ENCODE measurements around the gene ANKRD63. TPM values are rescaled to one million over a fixed set of nuclear protein-coding genes. Genes with fewer than 3 reads are reported as not detected.

Gene ANKRD63
- total RNA-seq, 4 donors from 2014 or later: not detected

DNA sequence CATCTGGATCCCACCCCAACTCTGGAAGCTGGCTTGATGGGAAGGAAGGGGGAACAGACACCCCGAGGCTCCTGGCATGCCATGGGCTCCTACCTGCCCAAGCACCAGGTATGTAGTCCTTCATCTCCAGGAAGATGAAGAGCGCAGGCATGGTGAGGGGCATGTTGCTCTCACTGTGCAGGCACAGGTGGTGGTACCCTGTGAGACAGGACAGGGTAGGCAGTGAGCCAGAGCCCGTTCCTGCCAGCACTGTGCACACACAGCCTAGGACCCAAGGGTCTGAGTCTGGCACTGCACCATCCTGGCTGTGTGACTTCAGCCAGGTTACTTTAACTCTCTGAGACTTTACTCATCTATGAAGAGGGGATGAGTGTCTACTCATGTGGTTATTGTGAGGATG, 9.4 kb upstream of the ANKRD63 start:
- WGBS, 2 donors: 88 to 91% methylated on average over 3 of the region's 3 CpGs
- TF ChIP-seq POLR2A (IDR thresholded peaks at IDR 0.05): no peak
- TF ChIP-seq, protein P1, sequence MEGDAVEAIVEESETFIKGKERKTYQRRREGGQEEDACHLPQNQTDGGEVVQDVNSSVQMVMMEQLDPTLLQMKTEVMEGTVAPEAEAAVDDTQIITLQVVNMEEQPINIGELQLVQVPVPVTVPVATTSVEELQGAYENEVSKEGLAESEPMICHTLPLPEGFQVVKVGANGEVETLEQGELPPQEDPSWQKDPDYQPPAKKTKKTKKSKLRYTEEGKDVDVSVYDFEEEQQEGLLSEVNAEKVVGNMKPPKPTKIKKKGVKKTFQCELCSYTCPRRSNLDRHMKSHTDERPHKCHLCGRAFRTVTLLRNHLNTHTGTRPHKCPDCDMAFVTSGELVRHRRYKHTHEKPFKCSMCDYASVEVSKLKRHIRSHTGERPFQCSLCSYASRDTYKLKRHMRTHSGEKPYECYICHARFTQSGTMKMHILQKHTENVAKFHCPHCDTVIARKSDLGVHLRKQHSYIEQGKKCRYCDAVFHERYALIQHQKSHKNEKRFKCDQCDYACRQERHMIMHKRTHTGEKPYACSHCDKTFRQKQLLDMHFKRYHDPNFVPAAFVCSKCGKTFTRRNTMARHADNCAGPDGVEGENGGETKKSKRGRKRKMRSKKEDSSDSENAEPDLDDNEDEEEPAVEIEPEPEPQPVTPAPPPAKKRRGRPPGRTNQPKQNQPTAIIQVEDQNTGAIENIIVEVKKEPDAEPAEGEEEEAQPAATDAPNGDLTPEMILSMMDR (IDR thresholded peaks at IDR 0.05): no peak

DNA sequence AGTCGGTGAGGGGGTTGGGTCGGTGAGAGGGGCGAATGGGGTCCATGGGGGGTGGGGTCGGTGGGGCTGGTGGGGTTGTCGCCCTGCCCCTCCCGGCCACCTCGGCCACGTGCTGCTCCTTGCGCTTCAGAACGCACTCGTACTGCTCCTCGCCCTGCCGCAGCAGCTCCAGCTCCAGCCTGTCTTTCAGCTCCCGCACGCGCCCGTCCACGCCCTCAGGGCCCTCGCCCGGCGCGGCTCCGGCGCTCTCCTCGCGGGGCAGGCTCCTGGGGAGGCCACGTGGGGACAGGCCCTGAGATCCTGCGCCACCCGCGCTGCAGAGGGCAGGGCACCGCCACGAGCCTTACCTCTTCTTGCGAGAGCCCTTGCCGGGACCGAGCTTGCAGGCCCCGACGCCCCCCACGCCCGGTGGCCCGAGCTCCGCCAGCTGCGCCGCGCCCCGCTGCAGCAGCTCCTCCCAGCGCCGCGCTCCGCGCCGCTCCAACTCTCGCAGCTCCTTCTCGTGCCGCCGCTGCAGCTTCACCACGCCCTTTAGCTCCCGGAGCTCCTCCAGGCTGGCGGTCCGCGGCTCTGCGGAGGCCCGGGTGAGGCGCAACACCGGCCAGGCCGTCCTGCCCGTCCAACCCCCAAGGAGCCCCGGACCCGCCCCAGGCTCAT, 8.2 kb upstream of the ANKRD63 start:
- no peak overlapping the region for H3K4me3 ChIP-seq (ENCODE audit: low read depth, poor library complexity, severe bottlenecking)
- DNase-seq (ENCODE audit: low spot score in 2 of 2): no peak
- intact Hi-C loops (cut with DNase I; ENCODE audit: low total_unique reads): no loop called here
- TF ChIP-seq, protein P1 (IDR thresholded peaks at IDR 0.05): no peak
- no peak for TF ChIP-seq POLR2A (IDR thresholded peaks at IDR 0.05)
- WGBS, 2 donors: 26 to 34% methylated on average over 48 to 62 of the region's 68 CpGs

More for the DNA sequence above, 9.4 kb upstream of the ANKRD63 start:
- no peak overlapping the region for H3K4me3 ChIP-seq (ENCODE audit: low read depth, poor library complexity, severe bottlenecking)
- DNase-seq (ENCODE audit: low spot score in 2 of 2): no peak
- intact Hi-C loops (cut with DNase I; ENCODE audit: low total_unique reads): no loop called here

DNA sequence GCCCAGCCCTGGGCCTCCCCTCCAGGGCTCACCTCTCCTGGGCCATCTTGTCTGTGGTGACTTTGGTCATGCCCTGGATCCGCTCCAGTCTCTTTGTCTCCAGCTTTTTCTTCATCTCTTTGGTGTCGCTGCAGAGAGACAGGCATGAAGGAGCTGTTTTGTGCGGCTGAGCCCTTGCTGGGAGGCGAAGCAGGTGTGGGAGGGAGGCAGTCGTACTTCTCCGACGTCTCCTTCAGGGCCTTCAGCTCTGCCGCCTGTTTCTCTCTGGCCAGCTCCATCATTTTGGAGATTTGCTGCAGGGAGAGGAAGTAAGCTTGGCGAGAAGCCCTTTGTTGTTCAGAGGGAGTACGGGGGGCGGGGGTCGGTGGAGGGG, 7.7 kb upstream of the ANKRD63 start:
- TF ChIP-seq, protein P1 (IDR thresholded peaks at IDR 0.05): no peak
- TF ChIP-seq POLR2A (IDR thresholded peaks at IDR 0.05): no peak
- intact Hi-C loops (cut with DNase I; ENCODE audit: low total_unique reads): no loop called here
- no peak overlapping the region for H3K4me3 ChIP-seq (ENCODE audit: low read depth, poor library complexity, severe bottlenecking)
- DNase-seq (ENCODE audit: low spot score in 2 of 2): no peak
- 30 to 44% methylated on average over 10 to 11 of the region's 12 CpGs for WGBS, 2 donors

DNA sequence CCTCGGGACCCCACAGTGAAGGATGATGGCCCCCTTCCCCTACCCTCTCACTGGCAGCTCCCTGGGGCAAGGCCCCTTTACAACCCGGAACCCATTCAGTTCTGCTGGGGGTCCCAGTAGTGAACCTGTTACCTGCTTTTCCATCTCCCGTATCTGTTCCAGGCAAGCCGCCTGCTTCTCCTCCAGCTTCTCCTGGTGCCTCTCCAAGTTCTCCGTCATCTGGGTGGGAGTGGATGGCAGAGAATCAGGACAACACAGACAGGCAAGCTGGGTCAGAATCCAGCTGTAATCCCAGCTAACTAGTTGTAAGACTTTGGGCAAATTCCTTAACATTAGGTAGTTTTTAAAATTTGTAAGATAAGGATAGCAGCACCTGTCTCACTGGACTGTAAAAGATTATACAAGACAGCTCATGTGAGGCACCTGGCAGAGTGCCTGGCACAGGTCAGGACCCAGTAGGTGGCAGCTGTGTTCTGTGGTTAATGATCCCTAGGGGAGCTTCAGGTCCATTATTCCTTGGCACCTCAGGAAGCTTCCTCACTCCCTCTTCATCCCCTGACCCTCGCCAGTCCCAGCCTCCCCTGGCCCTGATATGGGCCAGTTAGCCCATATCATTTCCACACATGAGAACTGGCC, 6.4 kb upstream of the ANKRD63 start:
- no peak overlapping the region for H3K4me3 ChIP-seq (ENCODE audit: low read depth, poor library complexity, severe bottlenecking)
- TF ChIP-seq, protein P1 (IDR thresholded peaks at IDR 0.05): no peak
- no peak for TF ChIP-seq POLR2A (IDR thresholded peaks at IDR 0.05)
- WGBS, 2 donors: 57 to 91% methylated on average over 6 of the region's 6 CpGs
- DNase-seq (ENCODE audit: low spot score in 2 of 2): no peak
- intact Hi-C loops (cut with DNase I; ENCODE audit: low total_unique reads): loop anchor here (10.0 kb wide), 1 partner anchor 76 kb away; no protein-coding TSS in a partner anchor

DNA sequence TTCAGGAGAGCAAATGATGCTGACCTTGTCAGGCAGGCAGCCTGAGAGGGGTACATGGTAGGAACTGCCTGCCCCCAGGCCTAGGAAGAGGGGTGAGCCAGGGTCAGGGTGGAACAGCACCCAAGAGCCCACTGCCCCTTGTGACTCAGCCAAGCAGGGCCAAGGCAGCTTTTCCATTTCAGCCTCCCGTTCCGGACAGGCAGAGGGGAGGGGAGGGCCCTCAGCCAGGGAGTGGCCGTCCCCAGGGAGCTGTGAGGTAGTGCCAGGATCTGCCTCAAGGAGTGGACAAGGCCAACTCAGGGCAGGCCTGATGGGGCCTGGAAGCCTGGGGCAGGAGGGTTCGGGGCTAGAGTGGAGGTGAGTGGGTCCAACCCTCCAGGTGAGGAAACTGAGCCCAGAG, 5.1 kb upstream of the ANKRD63 start:
- no peak overlapping the region for H3K4me3 ChIP-seq (ENCODE audit: low read depth, poor library complexity, severe bottlenecking)
- intact Hi-C loops (cut with DNase I; ENCODE audit: low total_unique reads): loop anchor here (10.0 kb wide), 1 partner anchor 77 kb away; no protein-coding TSS in a partner anchor
- WGBS, 2 donors: 73 to 74% methylated on average over 4 of the region's 4 CpGs
- TF ChIP-seq, protein P1 (IDR thresholded peaks at IDR 0.05): no peak
- TF ChIP-seq POLR2A (IDR thresholded peaks at IDR 0.05): no peak
- DNase-seq (ENCODE audit: low spot score in 2 of 2): no peak

All from lower leg skin (tissue), 4 donors.